GM19463 (cell line): Measurements from ENCODE around the gene SERPINA9.
"Not testable (repeated sequence)": the region's sequence is repeated elsewhere in the genome, so short reads cannot be mapped to it uniquely, and the experiment has no call there.

Source experiments
- ATAC-seq: cut with Tn5 transposase; IDR thresholded peaks from one replicate; pipeline ENCODE4 v1.9.1; 2021; ENCODE audit warnings: mild to moderate bottlenecking, moderate library complexity; ENCODE audit not compliant: unreplicated experiment

The SERPINA9 gene

GRCh38 chr14:94427016-94427613 lies 48.9 kb downstream of the SERPINA9 start:
- ATAC-seq, result no peak

GRCh38 chr14:94426526-94426925 lies 49.5 kb downstream of the SERPINA9 start:
- no peak for ATAC-seq

- no peak for ATAC-seq
Measured at GRCh38 chr14:94424371-94424770, 51.6 kb downstream of the SERPINA9 start.

- ATAC-seq, result no peak
Measured at GRCh38 chr14:94423453-94424056, 52.4 kb downstream of the SERPINA9 start.

GRCh38 chr14:94421316-94421715 lies 54.7 kb downstream of the SERPINA9 start:
- no peak for ATAC-seq

- ATAC-seq, result not testable (repeated sequence)
Measured at GRCh38 chr14:94417497-94418205, 58.3 kb downstream of the SERPINA9 start.
